HepG2 (cell line): ENCODE measurements around the gene ZFP36L2. TPM values are rescaled to one million over a fixed set of nuclear protein-coding genes. Genes with fewer than 3 reads are reported as not detected.

Experiments
- CC2D1A ChIP-seq: sonication (generic); formaldehyde crosslinking; IDR thresholded peaks from 2 replicates; pipeline ENCODE4 v1.8.1; 2023; ENCODE audit warnings: mild to moderate bottlenecking, missing genetic modification reagents
- CENPX ChIP-seq: sonication (generic); formaldehyde crosslinking; IDR thresholded peaks from 2 replicates; pipeline ENCODE4 v1.9.0; 2021; ENCODE audit warnings: mild to moderate bottlenecking, missing genetic modification reagents, moderate library complexity
- EP300 ChIP-seq, 3 experiments: sonication (generic) in 1 of 3; formaldehyde crosslinking in 1 of 3; IDR thresholded peaks; 2 replicates each; pipeline versions ENCODE4 v1.5.1 to v1.6.1; 2011 to 2020; ENCODE audit warnings: low read depth in 2 of 3, low read length in 2 of 3, borderline replicate concordance in 1 of 3, improper control_type of control experiment in 1 of 3, mild to moderate bottlenecking in 1 of 3, missing genetic modification reagents in 1 of 3, moderate library complexity in 1 of 3
- FIP1L1 ChIP-seq: fragments of 200-400 bp; formaldehyde crosslinking; IDR thresholded peaks from 2 replicates; pipeline ENCODE4 v1.6.1; 2018; ENCODE audit warnings: low read depth, mild to moderate bottlenecking, low read length, moderate library complexity, borderline replicate concordance; ENCODE audit not compliant: insufficient read depth
- MEIS1 ChIP-seq: sonication (generic); formaldehyde crosslinking; IDR thresholded peaks from 2 replicates; pipeline ENCODE4 v1.9.0; 2021; ENCODE audit warnings: mild to moderate bottlenecking, missing genetic modification reagents, moderate library complexity, borderline replicate concordance
- NFE2 ChIP-seq: sonication (generic); formaldehyde crosslinking; IDR thresholded peaks from 2 replicates; pipeline ENCODE4 v1.4.0; 2020; ENCODE audit warnings: missing genetic modification reagents
- NFE2L1 ChIP-seq: sonication (generic); formaldehyde crosslinking; IDR thresholded peaks from 2 replicates; pipeline ENCODE4 v1.4.0; 2020; ENCODE audit warnings: missing genetic modification reagents, mild to moderate bottlenecking, borderline replicate concordance
- NFIB ChIP-seq: sonication (generic); formaldehyde crosslinking; IDR thresholded peaks from 2 replicates; pipeline ENCODE4 v1.9.0; 2021; ENCODE audit warnings: missing genetic modification reagents, mild to moderate bottlenecking, borderline replicate concordance
- RORA ChIP-seq: sonication (generic); formaldehyde crosslinking; IDR thresholded peaks from 2 replicates; pipeline ENCODE4 v1.5.0; 2020; ENCODE audit warnings: mild to moderate bottlenecking, missing genetic modification reagents, moderate library complexity
- RXRB ChIP-seq: IDR thresholded peaks from 2 replicates; pipeline ENCODE4 v1.6.1; 2016; ENCODE audit warnings: borderline replicate concordance, missing genetic modification reagents, missing compliant biosample characterization
- SAFB2 ChIP-seq: sonication (generic); formaldehyde crosslinking; IDR thresholded peaks from 2 replicates; pipeline ENCODE4 v1.5.1; 2020; ENCODE audit warnings: missing genetic modification reagents, low read depth, mild to moderate bottlenecking, borderline replicate concordance
- SP1 ChIP-seq, 2 experiments: fragments of 450-650 bp in 1 of 2; sonication (generic) in 1 of 2; formaldehyde crosslinking in 1 of 2; IDR thresholded peaks; 2 replicates each; pipeline versions ENCODE4 v1.4.0 to v1.6.1; 2016 to 2020; ENCODE audit warnings: missing genetic modification reagents in 1 of 2
- SP4 ChIP-seq: sonication (generic); formaldehyde crosslinking; IDR thresholded peaks from 2 replicates; pipeline ENCODE4 v1.8.1; 2023; ENCODE audit warnings: mild to moderate bottlenecking, missing genetic modification reagents
- SRSF1 ChIP-seq: fragments of 200-400 bp; formaldehyde crosslinking; optimal IDR thresholded peaks from 2 replicates; pipeline ENCODE3; 2017; ENCODE audit warnings: mild to moderate bottlenecking, low read depth, low read length, moderate library complexity
- ZNF121 ChIP-seq: sonication (generic); formaldehyde crosslinking; IDR thresholded peaks from 2 replicates; pipeline ENCODE4 v1.5.0; 2020; ENCODE audit warnings: mild to moderate bottlenecking, missing genetic modification reagents
- ZNF205 ChIP-seq: IDR thresholded peaks from 2 replicates; pipeline ENCODE4 v1.6.1; 2018; ENCODE audit warnings: missing biosample characterization, missing genetic modification reagents
- ZNF224 ChIP-seq: sonication (generic); formaldehyde crosslinking; IDR thresholded peaks from 2 replicates; pipeline ENCODE4 v1.5.0; 2020; ENCODE audit warnings: mild to moderate bottlenecking, missing genetic modification reagents
- ZNF556 ChIP-seq: sonication (generic); formaldehyde crosslinking; IDR thresholded peaks from 2 replicates; pipeline ENCODE4 v1.4.0; 2020; ENCODE audit warnings: mild to moderate bottlenecking, missing genetic modification reagents, borderline replicate concordance
- ZSCAN31 ChIP-seq: sonication (generic); formaldehyde crosslinking; IDR thresholded peaks from 2 replicates; pipeline ENCODE4 v1.5.0; 2020; ENCODE audit warnings: low read depth, mild to moderate bottlenecking, missing genetic modification reagents
- polyA plus RNA-seq, 8 experiments: library from polyadenylated mRNA; depleted of rRNA in 3 of 8; stranded (reverse) in 7 of 8; unstranded in 1 of 8; fragments of >200 nt; fragmentation: Illumina TruSeq in 4 of 8; extraction: Trizol in 4 of 8; gene quantifications; 2 replicates each; pipeline versions ENCODE4 v1.2.1 to v1.2.3, GENCODE V29; 2011 to 2016; ENCODE audit warnings: low read depth in 4 of 8, missing spikeins in 1 of 8, mixed read lengths in 1 of 8; ENCODE audit not compliant: insufficient read depth in 1 of 8
- total RNA-seq, 5 experiments: library from RNA; depleted of rRNA; stranded (reverse); fragments of >200 nt; fragmentation: Illumina TruSeq; extraction: Trizol; gene quantifications; 2 replicates each; pipeline ENCODE4 v1.2.3, GENCODE V29; 2016; ENCODE audit warnings: low read depth in 1 of 5
- TF ChIP-seq, protein P1 (sequence below): sonication (generic); formaldehyde crosslinking; IDR thresholded peaks from 2 replicates; pipeline ENCODE4 v1.4.0; 2020; ENCODE audit warnings: missing genetic modification reagents
- TF ChIP-seq, protein P2 (sequence below): sonication (generic); formaldehyde crosslinking; IDR thresholded peaks from 2 replicates; pipeline ENCODE4 v1.4.0; 2020; ENCODE audit warnings: missing genetic modification reagents
- TF ChIP-seq, protein P3 (sequence below): sonication (generic); formaldehyde crosslinking; IDR thresholded peaks from 2 replicates; pipeline ENCODE4 v1.4.0; 2020; ENCODE audit warnings: mild to moderate bottlenecking, missing genetic modification reagents
- TF ChIP-seq, protein P4 (sequence below): sonication (generic); formaldehyde crosslinking; IDR thresholded peaks from 2 replicates; pipeline ENCODE4 v1.8.0; 2022; ENCODE audit warnings: mild to moderate bottlenecking, missing genetic modification reagents, moderate library complexity
- TF ChIP-seq, protein P5 (sequence below): sonication (generic); formaldehyde crosslinking; IDR thresholded peaks from 2 replicates; pipeline ENCODE4 v1.4.0; 2020; ENCODE audit warnings: missing genetic modification reagents

ZFP36L2 gene
- total and polyA plus RNA-seq, 2 of the 13 experiments (the other 11 are each of a cell fraction or from before 2014, with no cell fraction given) = 11.2 to 21.8 TPM

DNA sequence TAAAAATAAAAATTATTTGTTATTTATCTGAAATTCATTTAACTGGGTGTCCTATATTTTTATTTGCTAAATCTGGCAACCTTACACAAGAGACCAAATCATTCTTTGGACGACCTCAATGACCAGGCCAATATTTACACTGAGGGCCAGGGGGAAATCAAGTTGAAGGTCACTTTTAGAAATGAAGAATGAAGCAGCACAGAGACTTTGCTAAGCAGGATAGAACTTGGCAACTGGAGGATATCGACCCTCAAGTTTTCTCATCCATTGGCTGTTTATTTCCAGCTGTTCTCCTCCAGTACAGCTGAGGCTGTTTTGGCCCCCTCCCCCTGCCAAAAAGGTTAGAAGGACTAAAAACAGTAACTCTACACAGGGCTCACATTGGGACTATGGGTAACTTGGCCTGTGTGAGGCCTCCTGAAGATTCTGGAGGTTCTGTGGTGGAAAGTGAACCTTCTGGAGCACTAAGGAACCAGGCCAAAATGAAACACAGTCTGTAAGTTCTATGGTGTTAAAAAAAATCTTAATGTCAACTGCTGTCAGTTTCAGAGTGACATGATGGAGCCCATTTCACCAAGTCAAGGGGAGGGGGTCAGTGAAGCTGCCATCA lies 32.2 kb upstream of the ZFP36L2 start (continued):
- TF ChIP-seq, protein P1, sequence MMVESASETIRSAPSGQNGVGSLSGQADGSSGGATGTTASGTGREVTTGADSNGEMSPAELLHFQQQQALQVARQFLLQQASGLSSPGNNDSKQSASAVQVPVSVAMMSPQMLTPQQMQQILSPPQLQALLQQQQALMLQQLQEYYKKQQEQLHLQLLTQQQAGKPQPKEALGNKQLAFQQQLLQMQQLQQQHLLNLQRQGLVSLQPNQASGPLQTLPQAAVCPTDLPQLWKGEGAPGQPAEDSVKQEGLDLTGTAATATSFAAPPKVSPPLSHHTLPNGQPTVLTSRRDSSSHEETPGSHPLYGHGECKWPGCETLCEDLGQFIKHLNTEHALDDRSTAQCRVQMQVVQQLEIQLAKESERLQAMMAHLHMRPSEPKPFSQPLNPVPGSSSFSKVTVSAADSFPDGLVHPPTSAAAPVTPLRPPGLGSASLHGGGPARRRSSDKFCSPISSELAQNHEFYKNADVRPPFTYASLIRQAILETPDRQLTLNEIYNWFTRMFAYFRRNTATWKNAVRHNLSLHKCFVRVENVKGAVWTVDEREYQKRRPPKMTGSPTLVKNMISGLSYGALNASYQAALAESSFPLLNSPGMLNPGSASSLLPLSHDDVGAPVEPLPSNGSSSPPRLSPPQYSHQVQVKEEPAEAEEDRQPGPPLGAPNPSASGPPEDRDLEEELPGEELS (CRISPR knock-in tag) = peak; percentile 82
- TF ChIP-seq, protein P2, sequence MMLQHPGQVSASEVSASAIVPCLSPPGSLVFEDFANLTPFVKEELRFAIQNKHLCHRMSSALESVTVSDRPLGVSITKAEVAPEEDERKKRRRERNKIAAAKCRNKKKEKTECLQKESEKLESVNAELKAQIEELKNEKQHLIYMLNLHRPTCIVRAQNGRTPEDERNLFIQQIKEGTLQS (CRISPR knock-in tag) = 0 out of 2 replicates have a peak, but pooled peaks have one; percentile 36
- TF ChIP-seq NFE2 (CRISPR knock-in tag) = no peak
- no peak for TF ChIP-seq ZNF224 (CRISPR knock-in tag)
- TF ChIP-seq, protein P3, sequence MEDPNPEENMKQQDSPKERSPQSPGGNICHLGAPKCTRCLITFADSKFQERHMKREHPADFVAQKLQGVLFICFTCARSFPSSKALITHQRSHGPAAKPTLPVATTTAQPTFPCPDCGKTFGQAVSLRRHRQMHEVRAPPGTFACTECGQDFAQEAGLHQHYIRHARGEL (CRISPR knock-in tag) = no peak
- no peak for TF ChIP-seq CENPX (CRISPR knock-in tag)
- TF ChIP-seq EP300 (IDR thresholded peaks at IDR 0.05; ENCODE audit: low read depth in 2 of 2, low read length in 2 of 2) = peak; percentile 72 to 94; a peak in 3 of 4 replicates
- peak; percentile 76 for TF ChIP-seq EP300 (CRISPR knock-in tag; IDR thresholded peaks at IDR 0.05; ENCODE audit: borderline replicate concordance)
- no peak for TF ChIP-seq SP1 (IDR thresholded peaks at IDR 0.05)
- TF ChIP-seq SP1 (CRISPR knock-in tag; IDR thresholded peaks at IDR 0.05) = no peak
- no peak for TF ChIP-seq FIP1L1
- TF ChIP-seq NFE2L1 = no peak
- no peak for TF ChIP-seq ZSCAN31 (CRISPR knock-in tag)
- no peak; the same call in 1 of the 2 replicates for TF ChIP-seq SAFB2 (CRISPR knock-in tag)
- no peak for TF ChIP-seq SP4 (CRISPR knock-in tag)
- TF ChIP-seq SRSF1 = no peak
- peak; percentile 97 for TF ChIP-seq RXRB (CRISPR knock-in tag)
- no peak for TF ChIP-seq ZNF121
- TF ChIP-seq CC2D1A (CRISPR knock-in tag) = no peak
- TF ChIP-seq, protein P4, sequence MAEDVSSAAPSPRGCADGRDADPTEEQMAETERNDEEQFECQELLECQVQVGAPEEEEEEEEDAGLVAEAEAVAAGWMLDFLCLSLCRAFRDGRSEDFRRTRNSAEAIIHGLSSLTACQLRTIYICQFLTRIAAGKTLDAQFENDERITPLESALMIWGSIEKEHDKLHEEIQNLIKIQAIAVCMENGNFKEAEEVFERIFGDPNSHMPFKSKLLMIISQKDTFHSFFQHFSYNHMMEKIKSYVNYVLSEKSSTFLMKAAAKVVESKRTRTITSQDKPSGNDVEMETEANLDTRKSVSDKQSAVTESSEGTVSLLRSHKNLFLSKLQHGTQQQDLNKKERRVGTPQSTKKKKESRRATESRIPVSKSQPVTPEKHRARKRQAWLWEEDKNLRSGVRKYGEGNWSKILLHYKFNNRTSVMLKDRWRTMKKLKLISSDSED = no peak
- 0 out of 2 replicates have a peak, but pooled peaks have one; percentile 24 for TF ChIP-seq MEIS1
- TF ChIP-seq NFIB = no peak
- TF ChIP-seq, protein P5, sequence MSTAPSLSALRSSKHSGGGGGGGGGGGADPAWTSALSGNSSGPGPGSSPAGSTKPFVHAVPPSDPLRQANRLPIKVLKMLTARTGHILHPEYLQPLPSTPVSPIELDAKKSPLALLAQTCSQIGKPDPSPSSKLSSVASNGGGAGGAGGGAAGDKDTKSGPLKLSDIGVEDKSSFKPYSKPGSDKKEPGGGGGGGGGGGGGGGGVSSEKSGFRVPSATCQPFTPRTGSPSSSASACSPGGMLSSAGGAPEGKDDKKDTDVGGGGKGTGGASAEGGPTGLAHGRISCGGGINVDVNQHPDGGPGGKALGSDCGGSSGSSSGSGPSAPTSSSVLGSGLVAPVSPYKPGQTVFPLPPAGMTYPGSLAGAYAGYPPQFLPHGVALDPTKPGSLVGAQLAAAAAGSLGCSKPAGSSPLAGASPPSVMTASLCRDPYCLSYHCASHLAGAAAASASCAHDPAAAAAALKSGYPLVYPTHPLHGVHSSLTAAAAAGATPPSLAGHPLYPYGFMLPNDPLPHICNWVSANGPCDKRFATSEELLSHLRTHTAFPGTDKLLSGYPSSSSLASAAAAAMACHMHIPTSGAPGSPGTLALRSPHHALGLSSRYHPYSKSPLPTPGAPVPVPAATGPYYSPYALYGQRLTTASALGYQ (CRISPR knock-in tag) = peak; percentile 79; the same call in 1 of the 2 replicates
- no peak for TF ChIP-seq RORA (CRISPR knock-in tag)
- peak; percentile 77; the same call in 1 of the 2 replicates for TF ChIP-seq ZNF205 (CRISPR knock-in tag)
- TF ChIP-seq ZNF556 (CRISPR knock-in tag) = peak; percentile 57; the same call in 1 of the 2 replicates
